Sigmoid colon (tissue), 4 donors: ENCODE measurements around the gene CEBPB.
A peak's percentile ranks its signal among the peaks of the same experiment; 100 is the strongest.

Experiments
- CTCF ChIP-seq, 4 experiments: fragments of 450-650 bp in 3 of 4; fragments of 200-600 bp in 1 of 4; IDR thresholded peaks; one replicate each; pipeline ENCODE4 v1.5.1; 2016 to 2019; ENCODE audit warnings: antibody characterized with exemption in 4 of 4, mild to moderate bottlenecking in 3 of 4, moderate library complexity in 2 of 4
- EP300 ChIP-seq, 4 donors: sonication (generic); formaldehyde crosslinking; IDR thresholded peaks; one replicate each; pipeline ENCODE4 v1.6.1; 2017; ENCODE audit warnings: antibody characterized with exemption in 4 of 4
- POLR2A ChIP-seq, 2 donors: fragments of 450-650 bp; IDR thresholded peaks; one replicate each; pipeline ENCODE4 v1.6.1; 2016; ENCODE audit warnings: antibody characterized with exemption in 2 of 2, mild to moderate bottlenecking in 2 of 2, moderate library complexity in 2 of 2
- POLR2AphosphoS5 ChIP-seq, 4 donors: sonication (generic); formaldehyde crosslinking; IDR thresholded peaks; one replicate each; pipeline ENCODE4 v1.6.1; 2017; ENCODE audit warnings: antibody characterized with exemption in 4 of 4

- TF ChIP-seq CTCF (IDR thresholded peaks at IDR 0.05) (no peak), POLR2A (IDR thresholded peaks at IDR 0.05) (peak; percentile 36 to 57), EP300 (IDR thresholded peaks at IDR 0.05) (peak in 3 of 4 donors; percentile 71 to 87 (median 86)), POLR2AphosphoS5 (IDR thresholded peaks at IDR 0.05) (peak; percentile 82 to 94 (median 90))
Measured at GRCh38 chr20:50192364-50193198, 2.0 kb downstream of the CEBPB start.
